Colonic mucosa (tissue), 4 donors: ENCODE results near the gene CACNA2D4. TPM values are rescaled to one million over a fixed set of nuclear protein-coding genes. Genes with fewer than 3 reads are reported as not detected.

Experiments
- DNase-seq: peaks from one replicate; pipeline ENCODE4 v3.0.0-alpha.2; 2020
- H3K27ac ChIP-seq: fragments of 200-600 bp; one replicate; pipeline ENCODE4 v1.8.0; 2021
- H3K27me3 ChIP-seq: fragments of 200-600 bp; one replicate; pipeline ENCODE4 v1.8.0; 2021
- H3K36me3 ChIP-seq: fragments of 200-600 bp; one replicate; pipeline ENCODE4 v1.8.0; 2021
- H3K4me1 ChIP-seq: fragments of 200-600 bp; one replicate; pipeline ENCODE4 v1.8.0; 2021; ENCODE audit warnings: mild to moderate bottlenecking
- H3K4me3 ChIP-seq: fragments of 200-600 bp; one replicate; pipeline ENCODE4 v1.8.0; 2021
- H3K9ac ChIP-seq, 2 donors: one replicate each; pipeline ENCODE4 v1.7.0; 2013; ENCODE audit warnings: control low read depth in 2 of 2, low read depth in 2 of 2, low read length in 2 of 2
- H3K9me3 ChIP-seq: fragments of 200-600 bp; one replicate; pipeline ENCODE4 v1.8.0; 2021
- CTCF ChIP-seq: fragments of 200-600 bp; IDR thresholded peaks from one replicate; pipeline ENCODE4 v1.8.0; 2022; ENCODE audit warnings: antibody characterized with exemption, mild to moderate bottlenecking
- intact Hi-C: fragments of 100-400 bp; cut with DNase I; formaldehyde crosslinking; loops from one replicate; pipeline ENCODE4 v1.14.1; 2022
- total RNA-seq, 2 donors: library from RNA; stranded (reverse); fragmentation: NEBNext Ultra II Directional in 1 of 2; extraction: Animal tissue kit (Norgen Biotek cat#: 25700) in 1 of 2; gene quantifications; one replicate each; pipeline ENCODE4 v1.2.1, GENCODE V29; 2021
- donor health status: healthy.
- donor health status: DM: no; HTN: no; CAD: no.
- donor health status: DM: no; HTN: no; CAD: no.

CACNA2D4 gene
- total RNA-seq, 2 donors from 2014 or later, result 3.3 to 3.7 TPM

- H3K4me1 ChIP-seq, result no peaks in the 10 kb centered on the region
- intact Hi-C loops, result no loop called here
- no peaks in the 10 kb centered on the region for H3K27me3 ChIP-seq
- H3K36me3 ChIP-seq, result no peaks in the 10 kb centered on the region
- no peaks in the 10 kb centered on the region for H3K9me3 ChIP-seq
- no peak overlapping the region for H3K4me3 ChIP-seq
- H3K9ac ChIP-seq, result no peak overlapping the region
- TF ChIP-seq CTCF, result no peak
- no peak overlapping the region for H3K27ac ChIP-seq
- DNase-seq, result no peak
Observed at GRCh38 chr12:1857086-1857485, 61.4 kb downstream of the CACNA2D4 start.

- no peak for TF ChIP-seq CTCF
- Histone ChIP-seq H3K4me3 (no peak overlapping the region), H3K27ac (no peak overlapping the region), H3K9me3 (no peaks in the 10 kb centered on the region), H3K9ac (no peak overlapping the region), H3K4me1 (no peaks in the 10 kb centered on the region), H3K27me3 (no peaks in the 10 kb centered on the region), H3K36me3 (no peaks in the 10 kb centered on the region)
- DNase-seq, result no peak
- intact Hi-C loops, result no loop called here
Observed at GRCh38 chr12:1855241-1855640, 63.2 kb downstream of the CACNA2D4 start.

- TF ChIP-seq CTCF, result no peak
- Histone ChIP-seq H3K27ac (no peak overlapping the region), H3K27me3 (no peaks in the 10 kb centered on the region), H3K9me3 (no peaks in the 10 kb centered on the region), H3K4me3 (no peak overlapping the region), H3K4me1 (no peaks in the 10 kb centered on the region), H3K36me3 (no peaks in the 10 kb centered on the region), H3K9ac (no peak overlapping the region)
- no peak for DNase-seq
- intact Hi-C loops, result no loop called here
Observed at GRCh38 chr12:1853716-1854115, 64.7 kb downstream of the CACNA2D4 start.

- TF ChIP-seq CTCF, result no peak
- no peak overlapping the region for H3K9ac ChIP-seq
- no peaks in the 10 kb centered on the region for H3K36me3 ChIP-seq
- DNase-seq, result no peak
- H3K4me1 ChIP-seq, result no peaks in the 10 kb centered on the region
- intact Hi-C loops, result no loop called here
- no peak overlapping the region for H3K4me3 ChIP-seq
- H3K9me3 ChIP-seq, result no peaks in the 10 kb centered on the region
- H3K27ac ChIP-seq, result no peak overlapping the region
- H3K27me3 ChIP-seq, result no peaks in the 10 kb centered on the region
Observed at GRCh38 chr12:1852076-1852475, 66.4 kb downstream of the CACNA2D4 start.

GRCh38 chr12:1851151-1851701, 67.2 kb downstream of the CACNA2D4 start:
- no peak for TF ChIP-seq CTCF

More at GRCh38 chr12:1851151-1851701, 67.2 kb downstream of the CACNA2D4 start:
- no peaks in the 10 kb centered on the region for H3K36me3 ChIP-seq
- H3K9ac ChIP-seq, result no peak overlapping the region
- no peaks in the 10 kb centered on the region for H3K27me3 ChIP-seq
- H3K4me3 ChIP-seq, result no peak overlapping the region
- no peaks in the 10 kb centered on the region for H3K4me1 ChIP-seq
- intact Hi-C loops, result no loop called here
- no peaks in the 10 kb centered on the region for H3K9me3 ChIP-seq
- no peak for DNase-seq
- no peak overlapping the region for H3K27ac ChIP-seq
